ENCODE measurements around the gene AVPR2. TPM values are rescaled to one million over a fixed set of nuclear protein-coding genes. Genes with fewer than 3 reads are reported as not detected.

Gene AVPR2
- total RNA-seq, result 0.47 TPM in 1 of 2 replicates, not detected in the other

GRCh38 chrX:153903991-153904957 is at the start of gene AVPR2:
Gene AVPR2, plus strand, starts transcription at chrX:153904673. Its CDS starts 473 bp downstream, at chrX:153905146.

GRCh38 chrX:153885968-153886903 is 18.2 kb upstream of the AVPR2 start, which contains the start of gene L1CAM:
Gene L1CAM, minus strand, starts transcription at chrX:153886173. Its CDS starts 10,337 bp downstream, at chrX:153875836.

GRCh38 chrX:153925739-153926551 is 21.5 kb downstream of the AVPR2 start, which contains the start of gene ARHGAP4:
Gene ARHGAP4, minus strand, starts transcription at chrX:153926264. Its CDS starts 62 bp downstream, at chrX:153926202.

GRCh38 chrX:153934762-153935325 is 30.4 kb downstream of the AVPR2 start, which contains the start of gene NAA10:
Gene NAA10, minus strand, starts transcription at chrX:153935037. Its CDS starts 133 bp downstream, at chrX:153934904.

GRCh38 chrX:153944140-153944799 is 39.8 kb downstream of the AVPR2 start, which contains the start of gene RENBP:
Gene RENBP, minus strand, starts transcription at chrX:153944643. Its CDS starts 33 bp downstream, at chrX:153944610.

Other genes starting within 250 kb of the AVPR2 start
- gene PNCK, start 230.9 kb upstream of the AVPR2 start, total RNA-seq, result not detected in 2 replicates
- gene SLC6A8, start 216.7 kb upstream of the AVPR2 start, total RNA-seq, result 1.4 and 2.0 TPM in 2 replicates
- gene BCAP31, start 180.3 kb upstream of the AVPR2 start, total RNA-seq, result 218 and 225 TPM in 2 replicates
- 12.3 and 14.3 TPM in 2 replicates for gene ABCD1, start 179.8 kb upstream of the AVPR2 start, total RNA-seq
- gene PLXNB3, start 140.4 kb upstream of the AVPR2 start, total RNA-seq, result 3.5 and 10.6 TPM in 2 replicates
- gene SRPK3, start 123.6 kb upstream of the AVPR2 start, total RNA-seq, result under 0.01 TPM in 1 of 2 replicates, not detected in the other
- gene IDH3G, start 110.3 kb upstream of the AVPR2 start, total RNA-seq, result 50.8 and 71.7 TPM in 2 replicates
- 216 and 289 TPM in 2 replicates for gene SSR4, start 110.0 kb upstream of the AVPR2 start, total RNA-seq
- not detected in 2 replicates for gene PDZD4, start 74.1 kb upstream of the AVPR2 start, total RNA-seq
- gene L1CAM, start 18.5 kb upstream of the AVPR2 start, total RNA-seq, result 0.05 TPM in 1 of 2 replicates, not detected in the other
- 2.3 and 5.2 TPM in 2 replicates for gene ARHGAP4, start 21.6 kb downstream of the AVPR2 start, total RNA-seq
- gene NAA10, start 30.4 kb downstream of the AVPR2 start, total RNA-seq, result 166 and 169 TPM in 2 replicates
- gene RENBP, start 40.0 kb downstream of the AVPR2 start, total RNA-seq, result 5.6 and 7.6 TPM in 2 replicates
- 58.3 and 60.4 TPM in 2 replicates for gene HCFC1, start 67.1 kb downstream of the AVPR2 start, total RNA-seq
- 7.5 and 7.8 TPM in 2 replicates for gene TMEM187, start 68.1 kb downstream of the AVPR2 start, total RNA-seq
- 139 and 151 TPM in 2 replicates for gene IRAK1, start 115.2 kb downstream of the AVPR2 start, total RNA-seq
- 25.1 and 25.2 TPM in 2 replicates for gene MECP2, start 193.0 kb downstream of the AVPR2 start, total RNA-seq
- gene OPN1LW, start 239.6 kb downstream of the AVPR2 start, total RNA-seq, result not detected in 2 replicates

Data from mammary microvascular endothelial cell (primary cell).